Subcutaneous abdominal adipose tissue (tissue), 5 donors: Measurements from ENCODE around the gene RILPL2.
A peak's percentile ranks its signal among the peaks of the same experiment; 100 is the strongest.
"Not testable (repeated sequence)": the region's sequence is repeated elsewhere in the genome, so short reads cannot be mapped to it uniquely, and the experiment has no call there.

Experiments
- H3K27ac ChIP-seq: one replicate; pipeline ENCODE4 v1.7.0; 2013; ENCODE audit warnings: low read depth, mild to moderate bottlenecking, inconsistent platforms, low read length, moderate library complexity
- H3K27me3 ChIP-seq, 5 donors: one replicate each; pipeline ENCODE4 v1.7.0; 2013; ENCODE audit warnings: low read length in 5 of 5, inconsistent platforms in 1 of 5; ENCODE audit not compliant: control insufficient read depth in 5 of 5, insufficient read depth in 4 of 5
- H3K36me3 ChIP-seq, 5 donors: one replicate each; pipeline ENCODE4 v1.7.0; 2013; ENCODE audit warnings: low read length in 5 of 5; ENCODE audit not compliant: control insufficient read depth in 5 of 5, insufficient read depth in 5 of 5
- H3K4me1 ChIP-seq, 5 donors: one replicate each; pipeline ENCODE4 v1.7.0; 2013; ENCODE audit warnings: low read length in 5 of 5, mild to moderate bottlenecking in 3 of 5, moderate library complexity in 1 of 5; ENCODE audit not compliant: control insufficient read depth in 5 of 5, insufficient read depth in 5 of 5
- H3K4me3 ChIP-seq, 5 donors: one replicate each; pipeline ENCODE4 v1.7.0; 2013; ENCODE audit warnings: low read length in 5 of 5, low read depth in 1 of 5
- H3K9ac ChIP-seq, 5 donors: one replicate each; pipeline ENCODE4 v1.7.0; 2013; ENCODE audit warnings: low read length in 5 of 5, mild to moderate bottlenecking in 4 of 5, moderate library complexity in 3 of 5
- H3K9me3 ChIP-seq, 5 donors: one replicate each; pipeline ENCODE4 v1.7.0; 2013; ENCODE audit warnings: low read length in 5 of 5; ENCODE audit not compliant: control insufficient read depth in 5 of 5
- donor health status: healthy.
- donor health status: healthy.
- donor health status: healthy.
- donor health status: healthy.
- donor health status: healthy.

RILPL2 gene

DNA sequence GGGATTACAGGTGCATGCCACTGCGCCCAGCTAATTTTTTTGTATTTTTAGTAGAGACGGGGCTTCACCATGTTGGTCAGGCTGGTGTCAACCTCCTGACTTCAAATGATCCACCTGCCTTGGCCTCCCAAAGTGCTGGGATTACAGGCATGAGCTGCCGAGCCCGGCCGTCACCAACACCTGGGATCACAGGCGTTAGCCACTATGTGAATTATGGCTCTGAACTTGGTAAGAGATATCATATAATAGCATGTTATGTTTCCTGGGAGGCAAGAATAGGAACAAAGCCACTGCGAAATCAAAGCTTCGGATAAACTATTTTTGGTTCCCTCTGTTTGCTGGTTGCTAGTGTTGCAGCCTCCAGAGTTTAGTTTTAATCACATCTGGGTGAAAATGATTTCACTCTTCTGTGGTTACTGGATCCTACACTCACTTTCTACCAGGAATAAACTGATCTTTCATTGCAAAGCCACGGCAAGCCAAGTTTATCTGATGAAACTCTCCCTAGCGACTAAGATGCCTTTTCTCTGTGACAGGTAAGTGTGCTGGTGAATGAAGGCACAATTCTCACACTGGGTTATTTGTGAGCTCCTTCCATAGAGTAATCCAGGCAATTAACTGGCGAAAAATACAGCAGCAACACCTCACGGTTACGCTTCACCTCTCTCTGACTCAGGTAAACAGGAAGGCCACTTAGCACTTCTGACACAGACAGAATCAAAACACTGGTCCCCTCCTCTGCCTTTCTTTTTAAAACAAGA lies 38.2 kb upstream of the RILPL2 start:
- Histone ChIP-seq H3K27me3 (no peaks in the 10 kb centered on the region), H3K9ac (no peak overlapping the region), H3K36me3 (peaks cover 3 to 65% (median 38%) of the 10 kb centered on the region in 5 donors), H3K27ac (no peak overlapping the region), H3K4me3 (no peak overlapping the region), H3K9me3 (no peaks in the 10 kb centered on the region), H3K4me1 (peaks cover 0 to 13% (median 11%) of the 10 kb centered on the region in 5 donors)

DNA sequence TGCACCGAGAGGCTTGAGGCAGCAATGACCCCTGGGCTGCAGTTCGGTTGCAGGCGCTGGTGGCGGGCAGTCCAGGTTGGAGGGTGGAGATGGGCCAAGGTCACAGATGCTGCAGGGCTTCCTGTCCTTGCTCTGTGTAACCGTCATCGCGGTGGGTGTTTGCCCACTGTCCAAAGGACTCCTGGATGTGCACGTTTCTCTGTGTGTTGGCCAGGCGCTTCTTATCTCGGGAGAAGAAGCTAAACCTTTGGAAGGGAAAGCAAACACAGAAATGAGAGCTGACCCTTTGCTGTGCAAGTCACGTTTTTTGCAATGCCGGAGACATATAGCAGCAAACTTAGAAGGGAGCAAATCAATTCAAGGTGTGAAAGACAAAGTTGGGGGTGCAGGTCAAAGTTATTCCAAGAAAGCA lies 36.0 kb upstream of the RILPL2 start:
- H3K27me3 ChIP-seq = no peaks in the 10 kb centered on the region
- H3K9me3 ChIP-seq = no peaks in the 10 kb centered on the region
- peaks cover 3 to 57% (median 35%) of the 10 kb centered on the region in 5 donors for H3K36me3 ChIP-seq
- no peak overlapping the region for H3K27ac ChIP-seq
- no peak overlapping the region for H3K9ac ChIP-seq
- no peak overlapping the region for H3K4me3 ChIP-seq
- H3K4me1 ChIP-seq = no peaks in the 10 kb centered on the region

DNA sequence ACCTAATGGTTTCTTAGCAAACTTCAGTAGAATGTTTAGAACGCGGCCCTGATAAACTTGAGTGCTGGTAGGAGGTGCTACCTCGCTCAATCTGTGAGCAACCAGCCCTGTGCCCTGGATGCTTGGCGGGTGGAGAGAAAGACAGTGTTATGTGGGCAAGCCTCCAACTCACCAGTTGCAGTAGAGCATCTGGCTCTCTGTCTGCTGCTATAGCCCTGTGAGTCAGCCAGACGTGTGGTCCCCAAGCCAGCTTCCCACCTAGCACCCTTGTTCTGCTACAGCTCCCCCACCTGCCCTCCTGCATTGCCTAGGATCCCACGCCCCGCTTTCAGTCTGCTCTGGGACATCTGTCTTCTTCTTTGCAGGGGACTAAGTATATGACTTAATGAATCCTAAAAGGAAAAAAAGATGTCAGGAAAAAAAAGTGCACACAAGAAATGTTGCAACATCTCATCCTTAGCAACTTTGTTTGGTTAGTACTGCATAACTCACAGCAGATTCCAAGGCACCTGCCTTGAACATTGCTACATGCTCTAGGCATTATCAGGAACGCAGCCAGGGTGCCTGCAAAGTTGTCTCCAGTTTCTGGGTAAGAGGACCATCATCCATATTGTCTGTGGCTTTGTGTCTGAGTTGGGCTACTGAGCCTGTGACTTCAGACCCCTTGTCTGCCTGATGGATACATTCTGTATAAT lies 35.0 kb upstream of the RILPL2 start:
- H3K36me3 ChIP-seq = peaks cover 3 to 54% (median 33%) of the 10 kb centered on the region in 5 donors
- H3K27ac ChIP-seq = no peak overlapping the region
- no peak overlapping the region for H3K9ac ChIP-seq
- H3K27me3 ChIP-seq = no peaks in the 10 kb centered on the region
- H3K9me3 ChIP-seq = no peaks in the 10 kb centered on the region
- no peaks in the 10 kb centered on the region for H3K4me1 ChIP-seq
- H3K4me3 ChIP-seq = no peak overlapping the region

DNA sequence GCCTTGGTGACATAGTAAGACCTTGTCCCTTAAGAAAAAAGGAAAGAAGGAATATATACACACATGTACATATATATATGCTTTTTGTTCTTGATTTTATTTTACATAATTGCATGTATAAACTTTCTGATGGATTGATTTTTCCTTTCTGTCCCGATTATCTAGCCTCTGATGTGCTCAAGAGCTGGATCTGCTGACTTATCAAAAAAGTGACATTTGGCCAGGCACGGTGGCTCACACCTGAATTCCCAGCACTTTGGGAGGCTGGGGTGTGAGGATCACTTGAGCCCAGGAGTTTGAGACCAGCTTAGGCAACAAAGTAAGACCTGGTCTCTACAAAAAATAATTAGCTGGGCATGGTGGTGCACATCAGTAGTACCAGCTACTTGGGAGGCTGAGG lies 33.5 kb upstream of the RILPL2 start:
- Histone ChIP-seq H3K9ac (no peak overlapping the region), H3K27ac (no peak overlapping the region), H3K36me3 (peaks cover 2 to 58% (median 41%) of the 10 kb centered on the region in 5 donors), H3K27me3 (no peaks in the 10 kb centered on the region), H3K4me1 (no peaks in the 10 kb centered on the region), H3K9me3 (no peaks in the 10 kb centered on the region), H3K4me3 (no peak overlapping the region)

DNA sequence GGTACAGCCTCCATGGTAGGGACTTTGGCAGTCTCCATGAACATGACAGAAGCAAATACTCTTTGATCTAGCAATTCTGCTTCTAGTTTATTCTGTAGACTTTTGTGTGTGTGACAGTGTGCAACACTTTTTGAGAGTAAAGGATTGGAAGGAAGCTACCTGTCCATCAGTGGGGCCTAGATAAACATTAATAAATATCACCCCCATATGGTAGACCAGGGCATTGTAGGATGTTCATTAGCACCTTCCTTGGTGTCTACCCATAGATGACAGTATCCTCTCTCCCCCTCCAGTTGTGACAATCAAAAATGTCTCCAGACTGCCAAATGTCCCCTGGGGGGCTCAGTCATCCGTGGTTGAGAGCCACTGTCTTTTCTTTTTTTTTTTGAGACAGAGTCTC lies 32.3 kb upstream of the RILPL2 start:
- Histone ChIP-seq H3K27me3 (no peaks in the 10 kb centered on the region), H3K4me1 (no peaks in the 10 kb centered on the region), H3K36me3 (peaks cover 0 to 56% (median 42%) of the 10 kb centered on the region in 5 donors), H3K27ac (no peak overlapping the region), H3K9me3 (no peaks in the 10 kb centered on the region), H3K4me3 (no peak overlapping the region), H3K9ac (no peak overlapping the region)

DNA sequence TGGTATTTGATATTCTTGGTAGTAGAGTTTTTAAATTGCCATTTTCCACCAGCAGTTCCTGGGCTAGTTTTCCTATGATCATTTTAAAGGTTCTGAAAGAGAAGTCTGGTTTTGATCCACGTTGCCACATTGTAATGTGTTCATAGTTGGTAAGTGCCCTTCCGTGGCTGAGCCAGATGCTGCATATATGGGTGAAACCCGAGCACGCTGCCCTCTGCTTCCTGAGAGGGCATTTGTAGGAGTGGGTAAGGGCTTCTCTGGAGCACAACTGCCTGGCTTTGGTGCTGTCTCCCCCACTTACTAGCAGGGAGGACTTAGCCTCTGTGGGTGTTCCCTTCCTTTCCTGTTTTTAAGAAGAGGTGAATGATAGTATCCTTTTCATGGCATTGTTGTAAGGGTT lies 28.6 kb upstream of the RILPL2 start:
- Histone ChIP-seq H3K4me1 (peaks cover 0 to 3% (median 0%) of the 10 kb centered on the region in 5 donors), H3K4me3 (no peak overlapping the region), H3K9ac (no peak overlapping the region), H3K27ac (no peak overlapping the region), H3K9me3 (no peaks in the 10 kb centered on the region), H3K36me3 (peaks cover 0 to 30% (median 23%) of the 10 kb centered on the region in 5 donors), H3K27me3 (no peaks in the 10 kb centered on the region)

DNA sequence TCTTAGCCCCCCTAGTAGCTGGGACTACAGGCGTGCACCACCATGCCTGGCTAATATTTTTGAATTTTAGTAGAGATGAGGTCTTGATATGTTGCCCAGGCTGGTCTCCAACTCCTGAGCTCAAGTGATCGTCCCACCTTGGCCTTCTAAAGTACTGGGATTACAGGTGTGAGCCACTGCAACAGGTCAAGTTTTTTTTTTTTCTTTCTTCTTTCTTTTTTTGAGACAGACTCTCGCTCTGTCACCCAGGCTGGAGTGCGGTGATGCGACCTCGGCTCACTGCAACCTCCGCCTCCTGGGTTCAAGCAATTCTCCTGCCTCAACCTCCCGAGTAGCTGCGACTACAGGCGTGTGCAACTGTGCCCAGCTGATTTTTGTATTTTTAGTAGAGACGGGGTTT lies 26.7 kb upstream of the RILPL2 start:
- H3K4me3 ChIP-seq, H3K27me3 ChIP-seq, H3K9ac ChIP-seq, H3K27ac ChIP-seq, H3K9me3 ChIP-seq: not testable (repeated sequence)
- H3K36me3 ChIP-seq = peaks cover 0 to 27% (median 21%) of the 10 kb centered on the region in 5 donors
- H3K4me1 ChIP-seq = peaks cover 0 to 13% (median 11%) of the 10 kb centered on the region in 5 donors

DNA sequence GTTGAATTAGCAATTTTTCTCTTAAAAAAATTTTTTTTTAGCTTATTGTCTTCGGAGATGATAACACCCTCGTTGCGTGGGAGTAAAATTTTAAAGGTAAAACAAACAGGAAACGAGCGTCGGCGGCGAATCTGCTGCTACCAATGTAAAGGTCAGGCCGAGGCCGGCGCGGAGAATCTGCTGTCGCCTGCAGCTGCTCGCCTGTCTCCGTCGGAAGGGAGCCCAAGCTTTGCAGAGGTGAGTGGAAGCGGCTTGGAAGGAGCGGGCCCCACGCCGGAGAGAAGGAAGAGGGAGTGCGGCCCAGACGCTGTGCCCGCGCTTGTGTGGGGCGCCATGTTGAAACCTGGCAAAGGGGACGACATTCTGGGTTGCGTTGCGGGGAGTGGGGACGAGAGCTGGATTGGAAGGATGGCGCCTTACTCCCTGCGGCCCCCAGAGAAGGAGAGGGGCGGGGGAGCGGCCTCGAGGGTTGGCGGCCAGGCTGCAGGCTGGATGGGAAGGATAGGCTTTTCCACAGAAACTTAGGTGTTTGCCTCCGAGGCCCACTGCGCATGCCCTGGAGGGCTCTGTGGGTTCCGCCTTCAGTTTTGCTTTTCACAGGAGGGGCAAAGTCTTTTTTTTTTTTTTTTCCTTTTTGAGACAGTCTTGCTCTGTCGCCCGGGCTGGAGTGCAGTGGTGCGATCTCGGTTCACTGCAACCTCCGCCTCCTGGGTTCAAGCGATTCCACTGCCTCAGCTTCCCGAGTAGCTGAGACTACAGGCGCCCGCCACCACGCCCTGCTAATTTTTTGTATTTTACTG lies 21.7 kb upstream of the RILPL2 start, which contains the start of gene SNRNP35:
Gene SNRNP35, plus strand, starts transcription at position 160 of the 800 bp plus-strand sequence. CDS start 7,402 bp downstream, outside the sequence.
- Histone ChIP-seq H3K4me3 (peak within 1 kb of the TSS; percentile 63 to 97 (median 88)), H3K4me1 (peaks cover 0 to 13% (median 11%) of the 10 kb centered on the region in 5 donors), H3K27ac (peak within 1 kb of the TSS; percentile 98), H3K9ac (peak within 1 kb of the TSS; percentile 38 to 98 (median 92)), H3K9me3 (no peaks in the 10 kb centered on the region), H3K36me3 (peaks cover 0 to 2% (median 0%) of the 10 kb centered on the region in 5 donors), H3K27me3 (no peaks in the 10 kb centered on the region)

DNA sequence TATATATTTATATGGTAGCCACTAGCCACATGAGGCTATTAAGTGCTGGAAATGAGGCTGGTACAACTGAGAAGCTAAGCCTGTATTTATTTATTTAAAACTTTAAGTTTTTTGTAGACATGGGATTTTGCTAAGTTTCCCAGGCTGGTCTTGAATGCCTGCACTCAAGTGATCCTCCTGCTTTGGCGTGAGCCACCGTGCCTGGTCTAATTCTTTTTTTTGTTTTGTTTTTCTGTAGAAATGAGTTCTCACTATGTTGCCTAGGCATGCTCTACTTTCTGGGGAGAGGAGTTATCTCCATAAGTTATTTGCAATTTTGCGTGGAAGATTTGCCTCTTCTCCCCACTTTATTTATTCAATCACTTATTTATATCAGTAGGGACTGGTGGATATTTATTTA lies 16.7 kb upstream of the RILPL2 start:
- Histone ChIP-seq H3K27me3 (no peaks in the 10 kb centered on the region), H3K4me3 (no peak overlapping the region), H3K4me1 (no peaks in the 10 kb centered on the region), H3K36me3 (no peaks in the 10 kb centered on the region), H3K9me3 (no peaks in the 10 kb centered on the region), H3K27ac (no peak overlapping the region), H3K9ac (no peak overlapping the region)

DNA sequence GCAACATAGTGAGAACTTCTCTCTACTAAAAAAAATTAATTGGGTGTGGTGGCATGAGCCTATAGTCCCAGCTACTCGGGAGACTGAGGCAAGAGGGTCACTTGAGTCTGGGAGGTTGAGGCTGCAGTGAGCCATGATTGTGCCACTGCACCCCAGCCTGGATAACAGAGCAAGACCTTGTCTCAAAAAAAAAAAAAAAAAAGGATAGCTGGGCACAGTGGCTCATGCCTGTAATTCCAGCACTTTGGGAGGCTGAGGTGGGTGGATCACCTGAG lies 15.7 kb upstream of the RILPL2 start:
- H3K4me1 ChIP-seq, H3K4me3 ChIP-seq, H3K36me3 ChIP-seq, H3K27me3 ChIP-seq, H3K9ac ChIP-seq, H3K27ac ChIP-seq, H3K9me3 ChIP-seq: not testable (repeated sequence)
